Measurements from ENCODE around the gene CD8A. TPM values are rescaled to one million over a fixed set of nuclear protein-coding genes. Genes with fewer than 3 reads are reported as not detected.
"Not testable (repeated sequence)": the region's sequence is repeated elsewhere in the genome, so short reads cannot be mapped to it uniquely, and the experiment has no call there.

The CD8A gene
- polyA plus RNA-seq, 4 donors, result 0.19 to 0.44 (median 0.30) TPM

- not testable (repeated sequence) for DNase-seq (ENCODE audit: low read depth in 4 of 4, low spot score in 3 of 4)
Observed at GRCh38 chr2:86741889-86742498, 48.7 kb downstream of the CD8A start.

- DNase-seq (ENCODE audit: low read depth in 4 of 4, low spot score in 3 of 4), result not testable (repeated sequence)
Observed at GRCh38 chr2:86739889-86740288, 50.8 kb downstream of the CD8A start.

- not testable (repeated sequence) for DNase-seq (ENCODE audit: low read depth in 4 of 4, low spot score in 3 of 4)
Observed at GRCh38 chr2:86739485-86739884, 51.2 kb downstream of the CD8A start.

- not testable (repeated sequence) for DNase-seq (ENCODE audit: low read depth in 4 of 4, low spot score in 3 of 4)
Observed at GRCh38 chr2:86734896-86735295, 55.8 kb downstream of the CD8A start.

Other genes starting within 250 kb of the CD8A start
- gene CHMP3, start 227.5 kb downstream of the CD8A start, polyA plus RNA-seq (ENCODE audit: insufficient read length in 4 of 4), result 100 to 1,000 TPM; 121 to 149 (median 135) TPM
- gene RNF103, start 167.0 kb downstream of the CD8A start, polyA plus RNA-seq (ENCODE audit: insufficient read length in 4 of 4), result 10 to 100 TPM; 31.4 to 44.8 (median 37.8) TPM
- 10 to 100 TPM; 38.6 to 65.4 (median 61.9) TPM for gene RMND5A, start 70.6 kb downstream of the CD8A start, polyA plus RNA-seq (ENCODE audit: insufficient read length in 4 of 4)
- under 1 TPM; 0.12 to 0.83 (median 0.59) TPM for gene CD8B, start 71.0 kb upstream of the CD8A start, polyA plus RNA-seq (ENCODE audit: insufficient read length in 4 of 4)
- gene RGPD1, start 151.2 kb upstream of the CD8A start, polyA plus RNA-seq (ENCODE audit: insufficient read length in 4 of 4), result 1 to 10 TPM; 1.9 to 3.0 (median 2.7) TPM
- gene PLGLB1, start 230.9 kb upstream of the CD8A start, polyA plus RNA-seq (ENCODE audit: insufficient read length in 4 of 4), result 10 to 100 TPM in 2 of 4 donors, 1 to 10 TPM in 2; 5.4 to 21.8 (median 11.7) TPM

Data from left renal pelvis (tissue), 4 donors.